OCI-LY7 (cell line): ENCODE results near the gene NHS. TPM values are rescaled to one million over a fixed set of nuclear protein-coding genes. Genes with fewer than 3 reads are reported as not detected.

Source experiments
- BruUV-seq: library from RNA; stranded (reverse); fragments of 400-500 nt; replicated peaks from 2 replicates; lab custom pipeline; 2021; lab: Mats Ljungman, UMichigan
- CTCF ChIA-PET: fragments of 300-600 bp; sonication (Branson Sonifier 250); formaldehyde crosslinking; loops from one replicate; lab custom pipeline; 2022; ENCODE audit warnings: antibody characterized with exemption; ENCODE audit not compliant: unreplicated experiment; lab: Charles Lee
- POLR2A ChIA-PET: fragments of 300-600 bp; sonication (Branson Sonifier 250); formaldehyde crosslinking; loops from one replicate; lab custom pipeline; 2022; ENCODE audit warnings: antibody characterized with exemption; lab: Charles Lee
- DNase-seq: peaks from one replicate; pipeline ENCODE4 v3.0.0-alpha.2; 2015; ENCODE audit warnings: low spot score
- H2AFZ ChIP-seq: fragments of 200-600 bp; sonication (generic), shearing (Covaris generic); 2 replicates; pipeline ENCODE4 v1.6.1; 2014; ENCODE audit warnings: mild to moderate bottlenecking, antibody characterized with exemption, low read length, moderate library complexity
- H3K27ac ChIP-seq: fragments of 200-600 bp; sonication (generic); 2 replicates; pipeline ENCODE4 v1.5.1; 2014; ENCODE audit warnings: mixed run types, low read depth, mild to moderate bottlenecking, moderate library complexity, low read length, inconsistent platforms; ENCODE audit not compliant: poor library complexity, severe bottlenecking
- H3K36me3 ChIP-seq: fragments of 200-600 bp; sonication (generic); 2 replicates; pipeline ENCODE4 v1.6.1; 2014; ENCODE audit warnings: mild to moderate bottlenecking, antibody characterized with exemption, low read length, moderate library complexity, mixed read lengths; ENCODE audit not compliant: insufficient read depth
- H3K4me1 ChIP-seq: fragments of 200-600 bp; sonication (generic); 2 replicates; pipeline ENCODE4 v1.5.1; 2014; ENCODE audit warnings: mild to moderate bottlenecking, low read length; ENCODE audit not compliant: insufficient read depth, poor library complexity, severe bottlenecking
- H3K4me2 ChIP-seq: fragments of 200-600 bp; sonication (generic); 2 replicates; pipeline ENCODE4 v1.6.1; 2014; ENCODE audit warnings: mild to moderate bottlenecking, low read length
- H3K4me3 ChIP-seq: fragments of 200-600 bp; sonication (generic); 2 replicates; pipeline ENCODE4 v1.5.1; 2014; ENCODE audit warnings: mild to moderate bottlenecking, low read depth, low read length; ENCODE audit not compliant: poor library complexity, severe bottlenecking
- H3K79me2 ChIP-seq: fragments of 200-600 bp; sonication (generic); 2 replicates; pipeline ENCODE4 v1.6.1; 2016; ENCODE audit warnings: low read depth, mild to moderate bottlenecking, low read length, moderate library complexity, mixed read lengths; ENCODE audit not compliant: insufficient read depth
- H3K9me2 ChIP-seq: fragments of 200-600 bp; sonication (generic); 2 replicates; pipeline ENCODE4 v1.6.1; 2016; ENCODE audit warnings: mild to moderate bottlenecking, low read length, mixed read lengths; ENCODE audit not compliant: insufficient read depth
- H3K9me3 ChIP-seq: fragments of 200-600 bp; sonication (generic); 2 replicates; pipeline ENCODE4 v1.6.1; 2014; ENCODE audit warnings: mild to moderate bottlenecking, mixed run types, low read length, mixed read lengths
- H4K20me1 ChIP-seq: fragments of 200-600 bp; sonication (generic); 2 replicates; pipeline ENCODE4 v1.6.1; 2014; ENCODE audit warnings: mild to moderate bottlenecking, antibody characterized with exemption, low read length, moderate library complexity, mixed read lengths; ENCODE audit not compliant: insufficient read depth
- CTCF ChIP-seq: fragments of 200-600 bp; sonication (generic); conservative IDR thresholded peaks from 2 replicates; pipeline ENCODE4 v1.5.1; 2014; ENCODE audit warnings: mild to moderate bottlenecking, antibody characterized with exemption, low read length, moderate library complexity, mixed read lengths
- EZH2phosphoT487 ChIP-seq: fragments of 200-600 bp; sonication (generic); IDR thresholded peaks from 2 replicates; pipeline ENCODE4 v1.6.1; 2018; ENCODE audit warnings: low read depth, borderline replicate concordance, mild to moderate bottlenecking, mixed run types, antibody characterized with exemption, low read length, moderate library complexity, mixed read lengths
- intact Hi-C: fragments of 100-400 bp; cut with micrococcal nuclease; formaldehyde crosslinking; loops from one replicate; pipeline ENCODE4 v1.10.0; 2022; ENCODE audit not compliant: unreplicated experiment
- total RNA-seq, 2 experiments: library from RNA; depleted of rRNA in 1 of 2; stranded (reverse); fragments of >200 nt in 1 of 2; shearing (Covaris generic) in 1 of 2; gene quantifications; 2 replicates each; pipeline ENCODE4 v1.2.3, GENCODE V29; 2014 to 2022

Gene NHS
- total RNA-seq, 2 experiments from 2014 or later: not detected

GRCh38 chrX:17603196-17603595, 228.2 kb downstream of the NHS start:
- H3K4me2 ChIP-seq: no peak overlapping the region
- H2AFZ ChIP-seq: no peak overlapping the region
- H3K27ac ChIP-seq: no peak overlapping the region
- no peaks in the 10 kb centered on the region for H3K9me3 ChIP-seq
- BruUV-seq: no TSS peak
- H4K20me1 ChIP-seq: no peaks in the 10 kb centered on the region
- intact Hi-C loops: no loop called here
- no peaks in the 10 kb centered on the region for H3K36me3 ChIP-seq
- ChIA-PET CTCF (no interaction called here), POLR2A (no interaction called here)
- no peak overlapping the region for H3K4me3 ChIP-seq
- TF ChIP-seq EZH2phosphoT487 (no peak), CTCF (no peak)
- no peak for DNase-seq
- H3K4me1 ChIP-seq: no peaks in the 10 kb centered on the region
- no peaks in the 10 kb centered on the region for H3K9me2 ChIP-seq
- H3K79me2 ChIP-seq: no peaks in the 10 kb centered on the region

- DNase-seq: no peak
- POLR2A ChIA-PET: no interaction called here
Measured at GRCh38 chrX:17605676-17606075, 230.7 kb downstream of the NHS start.

More at GRCh38 chrX:17605676-17606075, 230.7 kb downstream of the NHS start:
- no peaks in the 10 kb centered on the region for H3K9me3 ChIP-seq
- CTCF ChIA-PET: interaction anchor here (0.5 kb wide), 1 partner anchor 20 kb away, joined by 3 read pairs; no protein-coding TSS in a partner anchor
- TF ChIP-seq EZH2phosphoT487 (no peak), CTCF (no peak)
- no peaks in the 10 kb centered on the region for H3K79me2 ChIP-seq
- no peaks in the 10 kb centered on the region for H3K36me3 ChIP-seq
- H4K20me1 ChIP-seq: no peaks in the 10 kb centered on the region
- H3K4me1 ChIP-seq: no peaks in the 10 kb centered on the region
- intact Hi-C loops: no loop called here
- no peak overlapping the region for H3K27ac ChIP-seq
- H3K9me2 ChIP-seq: no peaks in the 10 kb centered on the region
- H3K4me2 ChIP-seq: no peak overlapping the region
- no peak overlapping the region for H2AFZ ChIP-seq
- BruUV-seq: no TSS peak
- H3K4me3 ChIP-seq: no peak overlapping the region
